Spleen (tissue), 7 donors: ENCODE measurements around the gene GNGT2.

Source experiments
- CTCF ChIP-seq, 11 experiments: fragments of 200-600 bp in 7 of 11; fragments of 450-650 bp in 4 of 11; sonication (generic) in 4 of 11; IDR thresholded peaks in 8 of 11; conservative IDR thresholded peaks in 3 of 11; 1 replicate in 7 of 11; 2 replicates in 4 of 11; pipeline versions ENCODE4 v1.4.0 to v1.8.0; 2016 to 2021; ENCODE audit warnings: antibody characterized with exemption in 11 of 11, inconsistent platforms in 4 of 11, mild to moderate bottlenecking in 1 of 11
- POLR2A ChIP-seq, 3 donors: fragments of 450-650 bp; IDR thresholded peaks; one replicate each; pipeline ENCODE4 v1.5.1; 2017; ENCODE audit warnings: antibody characterized with exemption in 3 of 3, mild to moderate bottlenecking in 1 of 3
- POLR2AphosphoS5 ChIP-seq, 3 donors: sonication (generic); formaldehyde crosslinking; IDR thresholded peaks; one replicate each; pipeline ENCODE4 v1.5.1; 2017; ENCODE audit warnings: antibody characterized with exemption in 3 of 3
- donor health status: DM: no; HTN: no; CAD: no; lungs with moderate emphysema.
- donor health status: DM: no; HTN: no; CAD: no.
- donor health status: DM: no; HTN: no; CAD: no.

GRCh38 chr17:49213847-49214246 is 3.5 kb upstream of the GNGT2 start:
- TF ChIP-seq POLR2A (IDR thresholded peaks at IDR 0.05) (no peak), CTCF (IDR thresholded peaks at IDR 0.05 in 8 of 11, conservative IDR thresholded peaks at IDR 0.05 in 3 of 11) (no peak), POLR2AphosphoS5 (IDR thresholded peaks at IDR 0.05) (no peak)
